Kidney tubule cell (primary cell): Measurements from ENCODE around the gene FAM110D.

Experiments
- DNase-seq: peaks from one replicate; pipeline ENCODE4 v3.0.0-alpha.2; 2018; ENCODE audit warnings: low spot score

FAM110D gene

GRCh38 chr1:26129778-26130177 lies 29.1 kb upstream of the FAM110D start:
- no peak for DNase-seq

DNA sequence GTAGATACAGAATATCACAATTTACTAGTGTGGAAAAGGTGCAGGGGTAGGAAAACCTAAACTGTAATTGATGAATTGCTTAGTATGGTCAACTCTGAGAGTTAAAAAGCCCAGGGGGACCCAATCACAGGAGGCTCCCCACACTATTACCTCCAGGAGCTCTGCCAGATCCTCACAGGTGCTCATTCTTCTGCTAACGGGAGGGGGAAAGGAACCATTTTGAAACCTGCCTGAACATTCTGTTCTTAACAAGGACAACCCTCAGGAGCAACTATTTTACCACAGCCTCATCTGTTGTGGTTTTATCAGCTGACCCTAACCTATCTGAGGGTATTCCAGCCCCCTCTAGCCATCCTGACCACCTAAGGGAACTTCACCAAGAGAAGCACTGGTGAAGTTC lies 28.2 kb upstream of the FAM110D start:
- no peak for DNase-seq

- DNase-seq, result no peak
These were observed 26.6 kb upstream of the FAM110D start for GRCh38 chr1:26132128-26132833.

- DNase-seq, result no peak
These were observed 26.1 kb upstream of the FAM110D start for GRCh38 chr1:26132834-26133167.

- no peak for DNase-seq
These were observed 24.4 kb upstream of the FAM110D start for GRCh38 chr1:26134466-26134865.

- DNase-seq, result no peak
These were observed 19.8 kb upstream of the FAM110D start for GRCh38 chr1:26138974-26139558.

- DNase-seq, result no peak
These were observed 16.7 kb upstream of the FAM110D start for GRCh38 chr1:26142159-26142558.

GRCh38 chr1:26145041-26145959 lies 13.6 kb upstream of the FAM110D start:
- peak; percentile 78 for DNase-seq

DNA sequence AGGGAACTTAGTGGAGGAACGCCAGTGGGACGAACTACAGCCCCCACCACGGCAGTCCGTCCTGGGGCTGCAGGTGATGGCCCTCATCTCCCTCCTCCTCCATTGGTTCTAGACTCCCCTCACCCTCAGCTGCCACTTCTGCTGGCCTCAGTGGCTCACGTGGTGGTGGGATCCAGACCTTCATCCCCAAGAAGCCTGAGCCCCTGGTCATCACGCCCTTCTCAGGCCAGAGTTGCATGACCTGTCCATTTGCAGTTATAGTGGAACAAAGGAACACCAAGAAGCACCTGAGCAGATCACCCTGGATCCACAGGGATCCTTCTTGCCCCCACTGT lies 13.0 kb upstream of the FAM110D start:
- no peak for DNase-seq

GRCh38 chr1:26148887-26149286 lies 10.0 kb upstream of the FAM110D start:
- DNase-seq, result no peak

GRCh38 chr1:26153966-26154532 lies 4.8 kb upstream of the FAM110D start:
- no peak for DNase-seq

DNA sequence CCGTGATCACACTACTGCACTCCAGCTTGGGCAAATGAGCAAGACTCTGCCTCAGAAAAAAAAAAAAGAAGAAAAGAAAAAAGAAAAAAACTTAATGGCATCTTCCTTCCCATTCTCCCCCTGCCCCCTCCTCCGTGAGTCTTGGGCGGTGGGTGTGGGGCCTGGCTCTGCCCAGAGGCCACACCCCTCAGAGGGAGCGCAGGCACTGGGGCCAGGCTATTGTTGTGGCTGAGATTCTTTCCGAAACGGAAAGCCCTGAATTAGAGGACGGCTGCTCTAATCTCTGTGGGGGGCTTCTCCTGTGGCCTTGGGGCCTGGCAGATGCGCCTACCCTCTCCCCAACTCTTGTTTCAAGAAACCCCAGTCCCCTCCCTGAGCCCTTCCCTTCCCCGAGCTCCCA lies 4.1 kb upstream of the FAM110D start:
- no peak for DNase-seq

GRCh38 chr1:26155370-26156284 lies 3.3 kb upstream of the FAM110D start:
- DNase-seq, result no peak

GRCh38 chr1:26156285-26157038 lies 2.4 kb upstream of the FAM110D start:
- DNase-seq, result no peak

- no peak for DNase-seq
These were observed 490 bp upstream of the FAM110D start for GRCh38 chr1:26158271-26158907.

GRCh38 chr1:26159743-26160039 lies 812 bp downstream of the FAM110D start:
- no peak for DNase-seq

- no peak for DNase-seq
These were observed 1.9 kb downstream of the FAM110D start for GRCh38 chr1:26160527-26161414.

GRCh38 chr1:26161415-26162219 lies 2.7 kb downstream of the FAM110D start:
- DNase-seq, result peak; percentile 49

DNA sequence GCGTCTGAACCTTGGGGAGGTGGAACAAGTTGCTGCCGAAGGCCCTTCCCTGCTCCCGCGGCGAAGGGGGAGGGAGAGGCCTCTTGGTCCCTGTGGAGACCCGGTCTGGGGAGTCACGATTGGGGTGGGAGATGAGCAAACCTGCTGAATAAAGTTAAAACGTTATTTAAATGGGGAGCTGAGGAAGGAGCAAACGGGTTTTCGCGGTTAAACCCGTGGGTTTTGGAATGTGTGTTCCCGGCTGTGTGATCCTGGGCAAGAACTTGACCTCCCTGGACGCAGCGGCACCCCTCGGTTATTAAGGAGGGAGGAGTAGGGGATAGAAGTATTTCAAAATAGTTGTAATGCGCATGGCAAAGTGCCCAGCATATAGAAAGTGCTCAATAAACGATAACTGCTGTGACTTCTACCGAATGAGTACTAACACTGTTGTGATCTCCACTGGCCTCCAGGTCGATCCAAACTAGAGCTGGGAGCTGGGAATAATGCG lies 3.4 kb downstream of the FAM110D start:
- DNase-seq, result no peak
